SK-N-SH (cell line): ENCODE results near the gene WDR41. TPM values are rescaled to one million over a fixed set of nuclear protein-coding genes. Genes with fewer than 3 reads are reported as not detected.

Experiments
- CTCF ChIA-PET: fragments of 300-600, 350-600 bp; formaldehyde crosslinking; extraction: SDS; loops from one replicate; lab custom pipeline; 2021; lab: Yijun Ruan, JAX
- POLR2A ChIA-PET: fragments of 350-600 bp; sonication (Branson Sonifier 250); formaldehyde crosslinking; extraction: SDS; loops from one replicate; lab custom pipeline; 2020; ENCODE audit warnings: antibody characterized with exemption, inconsistent platforms; lab: Yijun Ruan, JAX
- DNase-seq: peaks from one replicate; pipeline ENCODE4 v3.0.0; 2012
- H2AFZ ChIP-seq: fragments of 200-600 bp; sonication (generic); 2 replicates; pipeline ENCODE4 v1.8.1; 2016; ENCODE audit warnings: antibody characterized with exemption, mild to moderate bottlenecking, low read depth
- H3F3A ChIP-seq: fragments of 200-600 bp; sonication (generic); replicated peaks from 2 replicates; pipeline ENCODE3; 2016; ENCODE audit warnings: antibody characterized with exemption, mild to moderate bottlenecking; ENCODE audit not compliant: insufficient read depth
- H3K27ac ChIP-seq, 2 experiments: fragments of 200-500 bp in 1 of 2; fragments of 200-600 bp in 1 of 2; sonication (Bioruptor generic) in 1 of 2; sonication (generic), shearing (Covaris generic) in 1 of 2; 2 replicates each; pipeline versions ENCODE4 v1.5.1 to v1.6.1; 2014 to 2016; ENCODE audit warnings: low read depth in 2 of 2, inconsistent platforms in 1 of 2, low read length in 1 of 2, mild to moderate bottlenecking in 1 of 2, mixed read lengths in 1 of 2
- H3K27me3 ChIP-seq: fragments of 200-600 bp; sonication (generic), shearing (Covaris generic); 2 replicates; pipeline ENCODE4 v1.6.1; 2016; ENCODE audit warnings: mixed run types; ENCODE audit not compliant: insufficient read depth
- H3K36me3 ChIP-seq, 2 experiments: fragments of 200-500 bp in 1 of 2; fragments of 200-600 bp in 1 of 2; sonication (Bioruptor generic) in 1 of 2; sonication (generic) in 1 of 2; replicated peaks in 1 of 2; 2 replicates each; pipeline versions ENCODE3 to v1.5.1; 2014 to 2016; ENCODE audit warnings: low read length in 1 of 2, mild to moderate bottlenecking in 1 of 2; ENCODE audit not compliant: insufficient read depth in 2 of 2, control insufficient read depth in 1 of 2
- H3K4me1 ChIP-seq, 2 experiments: fragments of 200-500 bp in 1 of 2; fragments of 200-600 bp in 1 of 2; sonication (Bioruptor generic) in 1 of 2; sonication (generic), shearing (Covaris generic) in 1 of 2; 2 replicates each; pipeline versions ENCODE4 v1.5.1 to v1.6.1; 2014 to 2016; ENCODE audit warnings: low read depth in 1 of 2, low read length in 1 of 2, mixed run types in 1 of 2; ENCODE audit not compliant: insufficient read depth in 2 of 2, control insufficient read depth in 1 of 2
- H3K4me2 ChIP-seq: fragments of 200-600 bp; sonication (generic), shearing (Covaris generic); 2 replicates; pipeline ENCODE4 v1.6.1; 2017; ENCODE audit warnings: mixed run types
- H3K4me3 ChIP-seq, 2 experiments: fragments of 200-500 bp in 1 of 2; fragments of 200-600 bp in 1 of 2; sonication (Bioruptor generic) in 1 of 2; sonication (generic), shearing (Covaris generic) in 1 of 2; 2 replicates each; pipeline versions ENCODE4 v1.5.1 to v1.8.1; 2014 to 2016; ENCODE audit warnings: low read depth in 2 of 2, inconsistent platforms in 1 of 2, low read length in 1 of 2, mild to moderate bottlenecking in 1 of 2, mixed read lengths in 1 of 2, moderate library complexity in 1 of 2
- H3K79me2 ChIP-seq: fragments of 200-600 bp; sonication (generic); 2 replicates; pipeline ENCODE4 v1.8.1; 2017; ENCODE audit warnings: mild to moderate bottlenecking; ENCODE audit not compliant: insufficient read depth
- H3K9ac ChIP-seq: fragments of 200-600 bp; sonication (generic); 2 replicates; pipeline ENCODE4 v1.6.1; 2017; ENCODE audit warnings: mixed run types
- H3K9me2 ChIP-seq: fragments of 200-600 bp; sonication (generic); 2 replicates; pipeline ENCODE4 v1.6.1; 2017; ENCODE audit warnings: mixed run types
- H3K9me3 ChIP-seq: fragments of 200-600 bp; sonication (generic); 2 replicates; pipeline ENCODE4 v1.6.1; 2017; ENCODE audit warnings: mixed run types, mild to moderate bottlenecking, moderate library complexity
- H4K20me1 ChIP-seq: fragments of 200-600 bp; sonication (generic); 2 replicates; pipeline ENCODE4 v1.6.1; 2017; ENCODE audit warnings: mild to moderate bottlenecking, mixed run types; ENCODE audit not compliant: insufficient read depth
- CHD2 ChIP-seq: fragments of 150-350 bp; IDR thresholded peaks from 2 replicates; pipeline ENCODE4 v1.6.1; 2018; ENCODE audit warnings: low read length; ENCODE audit not compliant: partially characterized antibody
- FOSL2 ChIP-seq: IDR thresholded peaks from 2 replicates; pipeline ENCODE4 v1.4.0; 2012; ENCODE audit warnings: low read depth, mild to moderate bottlenecking, moderate library complexity, borderline replicate concordance
- MAX ChIP-seq: IDR thresholded peaks from 2 replicates; pipeline ENCODE4 v1.4.0; 2012; ENCODE audit warnings: low read depth
- RFX5 ChIP-seq: IDR thresholded peaks from 2 replicates; pipeline ENCODE4 v1.6.1; 2012; ENCODE audit warnings: mild to moderate bottlenecking, improper control_type of control experiment, low read length
- RXRA ChIP-seq: IDR thresholded peaks from 2 replicates; pipeline ENCODE4 v1.4.0; 2012; ENCODE audit warnings: low read depth, mild to moderate bottlenecking, borderline replicate concordance
- USF1 ChIP-seq: IDR thresholded peaks from 2 replicates; pipeline ENCODE4 v1.4.0; 2012; ENCODE audit warnings: low read depth, borderline replicate concordance
- WGBS: methylation state at CpG from one replicate; pipeline ENCODE4 v1.1.6; 2017; ENCODE audit warnings: low lambda C conversion rate; 5-methylcytosine and 5-hydroxymethylcytosine counted together
- polyA plus RNA-seq, 3 experiments: library from polyadenylated mRNA; depleted of rRNA; stranded (reverse); fragments of >200 nt; gene quantifications; 2 replicates each; pipeline ENCODE4 v1.2.3, GENCODE V29; 2012
- TF ChIP-seq, protein P1 (sequence below): fragments of 150-350 bp; IDR thresholded peaks from 2 replicates; pipeline ENCODE4 v1.6.1; 2016; ENCODE audit warnings: mild to moderate bottlenecking, low read depth, low read length

WDR41 gene
- polyA plus RNA-seq, 1 of the 3 experiments (the other 2 are of a cell fraction) = 17.2 TPM

- no peak for DNase-seq
- H2AFZ ChIP-seq = no peak overlapping the region
- no peak overlapping the region for H3K27ac ChIP-seq
- ChIA-PET POLR2A (no interaction called here), CTCF (interaction anchor here (1.3 kb wide), 1 partner anchor 10 kb away, joined by 6 read pairs; no protein-coding TSS in a partner anchor)
- H3F3A ChIP-seq = peaks cover 9% of the 10 kb centered on the region
- H3K9me3 ChIP-seq = no peaks in the 10 kb centered on the region
- no peak overlapping the region for H3K4me3 ChIP-seq
- no peaks in the 10 kb centered on the region for H3K27me3 ChIP-seq
- no peaks in the 10 kb centered on the region for H3K79me2 ChIP-seq
- no peaks in the 10 kb centered on the region for H3K9me2 ChIP-seq
- WGBS = 96% methylated on average over 5 of the region's 5 CpGs
- H3K4me2 ChIP-seq = no peak overlapping the region
- H3K36me3 ChIP-seq = peaks cover 7 to 20% of the 10 kb centered on the region in 2 experiments
- no peak overlapping the region for H3K9ac ChIP-seq
- TF ChIP-seq USF1 (no peak), MAX (no peak), FOSL2 (no peak), RFX5 (no peak)
- 0 out of 4 replicates have a peak, but pooled peaks cover 0 to 7% of the 10 kb centered on the region in 2 experiments for H3K4me1 ChIP-seq
- H4K20me1 ChIP-seq = no peaks in the 10 kb centered on the region
Measured at GRCh38 chr5:77425420-77425819, 66.7 kb downstream of the WDR41 start.

DNA sequence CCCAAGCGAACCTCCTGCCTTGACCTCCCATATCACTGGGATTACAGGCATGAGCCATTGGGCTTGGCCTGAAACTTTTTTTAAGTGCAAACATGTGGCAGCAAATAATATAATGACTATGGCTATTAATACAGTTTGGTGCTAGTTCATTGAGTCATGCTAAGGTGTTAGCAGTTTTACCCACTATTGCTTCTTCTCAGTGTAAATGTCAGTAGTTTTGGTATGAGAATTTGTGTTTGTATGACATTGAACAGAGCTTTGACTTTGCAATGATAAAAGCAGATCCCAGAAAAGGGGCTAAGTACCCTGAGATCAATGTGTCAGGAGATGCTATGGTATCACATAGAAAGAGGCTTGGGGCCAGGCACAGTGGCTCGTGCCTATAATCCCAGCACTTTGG, 67.2 kb downstream of the WDR41 start:
- Histone ChIP-seq H3K9me3 (no peaks in the 10 kb centered on the region), H4K20me1 (no peaks in the 10 kb centered on the region), H3K79me2 (no peaks in the 10 kb centered on the region), H3K36me3 (peaks cover 3 to 15% of the 10 kb centered on the region in 2 experiments), H3K27me3 (no peaks in the 10 kb centered on the region), H3K4me2 (no peak overlapping the region), H3K9ac (no peak overlapping the region), H3K27ac (no peak overlapping the region), H3K9me2 (no peaks in the 10 kb centered on the region)
- CTCF ChIA-PET = interaction anchor here (1.7 kb wide), 1 partner anchor 12 kb away, joined by 11 read pairs; no protein-coding TSS in a partner anchor
- 98% methylated on average over 2 of the region's 2 CpGs for WGBS
- DNase-seq = no peak
- TF ChIP-seq RXRA = no peak
- no peak for TF ChIP-seq USF1
- no peak for TF ChIP-seq CHD2
- TF ChIP-seq, protein P1, sequence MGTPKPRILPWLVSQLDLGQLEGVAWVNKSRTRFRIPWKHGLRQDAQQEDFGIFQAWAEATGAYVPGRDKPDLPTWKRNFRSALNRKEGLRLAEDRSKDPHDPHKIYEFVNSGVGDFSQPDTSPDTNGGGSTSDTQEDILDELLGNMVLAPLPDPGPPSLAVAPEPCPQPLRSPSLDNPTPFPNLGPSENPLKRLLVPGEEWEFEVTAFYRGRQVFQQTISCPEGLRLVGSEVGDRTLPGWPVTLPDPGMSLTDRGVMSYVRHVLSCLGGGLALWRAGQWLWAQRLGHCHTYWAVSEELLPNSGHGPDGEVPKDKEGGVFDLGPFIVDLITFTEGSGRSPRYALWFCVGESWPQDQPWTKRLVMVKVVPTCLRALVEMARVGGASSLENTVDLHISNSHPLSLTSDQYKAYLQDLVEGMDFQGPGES = no peak
- TF ChIP-seq, all 33 proteins: peak for 0
- H3K4me3 ChIP-seq = no peak overlapping the region
- POLR2A ChIA-PET = no interaction called here
- no peak overlapping the region for H2AFZ ChIP-seq
- H3F3A ChIP-seq = peaks cover 8% of the 10 kb centered on the region
- 0 out of 4 replicates have a peak, but pooled peaks cover 0 to 7% of the 10 kb centered on the region in 2 experiments for H3K4me1 ChIP-seq
